Testis (tissue), 3 donors: ENCODE results near the gene OGFOD1. TPM values are rescaled to one million over a fixed set of nuclear protein-coding genes. Genes with fewer than 3 reads are reported as not detected.
A peak's percentile ranks its signal among the peaks of the same experiment; 100 is the strongest.

ENCODE experiments used
- DNase-seq: peaks from one replicate; pipeline ENCODE4 v3.0.0-alpha.2; 2019
- H3K27ac ChIP-seq, 2 donors: fragments of 200-600 bp; sonication (generic); one replicate each; pipeline ENCODE4 v1.5.1; 2019
- H3K27me3 ChIP-seq: fragments of 200-600 bp; sonication (generic); one replicate; pipeline ENCODE4 v1.5.1; 2019
- H3K36me3 ChIP-seq: fragments of 200-600 bp; sonication (generic); one replicate; pipeline ENCODE4 v1.5.1; 2017; ENCODE audit warnings: low read depth; ENCODE audit errors: missing control alignments
- H3K4me1 ChIP-seq: fragments of 200-600 bp; sonication (generic); one replicate; pipeline ENCODE4 v1.5.1; 2019
- H3K4me3 ChIP-seq, 2 donors: fragments of 200-600 bp; sonication (generic); one replicate each; pipeline ENCODE4 v1.5.1; 2017 to 2019
- H3K9me3 ChIP-seq: fragments of 200-600 bp; sonication (generic); one replicate; pipeline ENCODE4 v1.5.1; 2017
- CTCF ChIP-seq, 3 experiments: fragments of 450-650 bp in 2 of 3; fragments of 200-600 bp in 1 of 3; sonication (generic) in 1 of 3; IDR thresholded peaks; one replicate each; pipeline ENCODE4 v1.5.1; 2016 to 2019; ENCODE audit warnings: antibody characterized with exemption in 3 of 3, mild to moderate bottlenecking in 2 of 3, moderate library complexity in 1 of 3
- POLR2A ChIP-seq: fragments of 450-650 bp; IDR thresholded peaks from one replicate; pipeline ENCODE4 v1.6.1; 2017; ENCODE audit warnings: antibody characterized with exemption, mild to moderate bottlenecking, moderate library complexity
- WGBS, 2 donors: methylation state at CpG; one replicate each; pipeline ENCODE4 v1.1.5; 2018; 5-methylcytosine and 5-hydroxymethylcytosine counted together
- intact Hi-C: fragments of 100-400 bp; cut with DNase I; formaldehyde crosslinking; loops from one replicate; pipeline ENCODE4 v1.15.1; 2023; ENCODE audit warnings: low total_unique reads
- polyA plus RNA-seq: library from polyadenylated mRNA; stranded (reverse); fragments of 350-450 nt; fragmentation: Illumina TruSeq; extraction: RNeasy Lipid Tissue Mini Kit (QIAGEN cat#74804); gene quantifications from one replicate; pipeline ENCODE4 v1.2.3, GENCODE V29; 2014; ENCODE audit warnings: low read depth, low replicate concordance; ENCODE audit not compliant: insufficient read depth
- total RNA-seq, 2 donors: library from RNA; depleted of rRNA; stranded (reverse); fragments of >200 nt; gene quantifications; one replicate each; pipeline ENCODE4 v1.2.3, GENCODE V29; 2016

OGFOD1 gene
- total and polyA plus RNA-seq, 3 donors from 2014 or later, result 26.7 to 38.2 (median 34.5) TPM

- WGBS, 2 donors, result 0 to 1% methylated on average over 32 to 64 of the region's 65 CpGs
- Histone ChIP-seq H3K9me3 (no peaks in the 10 kb centered on the region), H3K4me3 (peak within 1 kb of the TSS; percentile 90 to 100), H3K27me3 (no peaks in the 10 kb centered on the region), H3K27ac (peak within 1 kb of the TSS; percentile 83 to 87), H3K36me3 (no peaks in the 10 kb centered on the region), H3K4me1 (peaks cover 18% of the 10 kb centered on the region)
- TF ChIP-seq POLR2A (no peak), CTCF (IDR thresholded peaks at IDR 0.05) (peak in 1 of 3 experiments; percentile 30)
- DNase-seq, result peak; percentile 89
- intact Hi-C loops, result loop anchor here (5.0 kb wide), 1 partner anchor 527 kb away; no protein-coding TSS in a partner anchor
These were observed 68.3 kb downstream of the OGFOD1 start, which contains the start of gene BBS2 for GRCh38 chr16:56519459-56520250. BBS2 (minus strand) TSS chr16:56520024; CDS start chr16:56519862, 162 bp downstream.

- H3K4me3 ChIP-seq, result peak overlapping the region; percentile 90 to 100
- no peak for DNase-seq
- TF ChIP-seq POLR2A (no peak), CTCF (IDR thresholded peaks at IDR 0.05) (no peak)
- intact Hi-C loops, result loop anchor here (5.0 kb wide), 1 partner anchor 528 kb away; no protein-coding TSS in a partner anchor
- no peaks in the 10 kb centered on the region for H3K27me3 ChIP-seq
- peak overlapping the region in 1 of 2 donors; percentile 83 for H3K27ac ChIP-seq
- 16 to 24% methylated on average over 4 of the region's 4 CpGs for WGBS, 2 donors
- no peaks in the 10 kb centered on the region for H3K36me3 ChIP-seq
- no peaks in the 10 kb centered on the region for H3K9me3 ChIP-seq
- H3K4me1 ChIP-seq, result peaks cover 18% of the 10 kb centered on the region
These were observed 68.9 kb downstream of the OGFOD1 start for GRCh38 chr16:56520251-56520577.

- 82 to 90% methylated on average over 9 of the region's 9 CpGs for WGBS, 2 donors
- no peak overlapping the region for H3K27ac ChIP-seq
- no peak overlapping the region for H3K4me3 ChIP-seq
- H3K9me3 ChIP-seq, result no peaks in the 10 kb centered on the region
- H3K4me1 ChIP-seq, result no peaks in the 10 kb centered on the region
- intact Hi-C loops, result no loop called here
- no peaks in the 10 kb centered on the region for H3K36me3 ChIP-seq
- TF ChIP-seq CTCF (IDR thresholded peaks at IDR 0.05) (no peak), POLR2A (no peak)
- no peak for DNase-seq
- H3K27me3 ChIP-seq, result no peaks in the 10 kb centered on the region
These were observed 73.9 kb downstream of the OGFOD1 start for GRCh38 chr16:56525236-56525635.

Other genes with a start within 250 kb of the OGFOD1 start
- gene AMFR, start 26.0 kb upstream of the OGFOD1 start, total RNA-seq, result 100 to 1,000 TPM; 287 to 337 TPM
- gene AMFR, start 26.0 kb upstream of the OGFOD1 start, polyA plus RNA-seq, result 258 TPM
- gene NUDT21, start 222 bp upstream of the OGFOD1 start, total RNA-seq, result 10 to 100 TPM; 67.7 to 75.3 TPM
- gene NUDT21, start 222 bp upstream of the OGFOD1 start, polyA plus RNA-seq, result 224 TPM
- gene BBS2, start 68.5 kb downstream of the OGFOD1 start, total RNA-seq, result 10 to 100 TPM; 70.3 to 83.6 TPM
- 79.8 TPM for gene BBS2, start 68.5 kb downstream of the OGFOD1 start, polyA plus RNA-seq
- not detected for gene MT4, start 113.5 kb downstream of the OGFOD1 start, total RNA-seq
- 2.3 TPM for gene MT4, start 113.5 kb downstream of the OGFOD1 start, polyA plus RNA-seq
- 1 to 10 TPM in 1 of 2 donors, not detected in 1; 4.6 TPM for gene MT3, start 138.0 kb downstream of the OGFOD1 start, total RNA-seq
- gene MT3, start 138.0 kb downstream of the OGFOD1 start, polyA plus RNA-seq, result 12.0 TPM
- gene MT2A, start 157.0 kb downstream of the OGFOD1 start, total RNA-seq, result 10 to 100 TPM; 20.1 to 30.7 TPM
- 77.1 TPM for gene MT2A, start 157.0 kb downstream of the OGFOD1 start, polyA plus RNA-seq
- 10 to 100 TPM; 10.5 to 55.4 TPM for gene MT1E, start 174.2 kb downstream of the OGFOD1 start, total RNA-seq
- 22.4 TPM for gene MT1E, start 174.2 kb downstream of the OGFOD1 start, polyA plus RNA-seq
- gene MT1M, start 181.1 kb downstream of the OGFOD1 start, total RNA-seq, result 1 to 10 TPM; 2.2 to 3.7 TPM
- 2.6 TPM for gene MT1M, start 181.1 kb downstream of the OGFOD1 start, polyA plus RNA-seq
- gene MT1A, start 187.1 kb downstream of the OGFOD1 start, total RNA-seq, result 10 to 100 TPM in 1 of 2 donors, not detected in 1; 10.6 TPM
- not detected for gene MT1A, start 187.1 kb downstream of the OGFOD1 start, polyA plus RNA-seq
- gene MT1B, start 200.3 kb downstream of the OGFOD1 start, total RNA-seq, result not detected
- not detected for gene MT1B, start 200.3 kb downstream of the OGFOD1 start, polyA plus RNA-seq
- gene MT1F, start 206.4 kb downstream of the OGFOD1 start, total RNA-seq, result 1 to 10 TPM; 3.6 to 8.1 TPM
- gene MT1F, start 206.4 kb downstream of the OGFOD1 start, polyA plus RNA-seq, result 15.4 TPM
- gene MT1G, start 216.5 kb downstream of the OGFOD1 start, total RNA-seq, result 10 to 100 TPM in 1 of 2 donors, 1 to 10 TPM in 1; 2.1 to 11.5 TPM
- gene MT1G, start 216.5 kb downstream of the OGFOD1 start, polyA plus RNA-seq, result 14.7 TPM
- not detected for gene MT1H, start 218.3 kb downstream of the OGFOD1 start, total RNA-seq
- gene MT1H, start 218.3 kb downstream of the OGFOD1 start, polyA plus RNA-seq, result not detected
- gene MT1X, start 230.9 kb downstream of the OGFOD1 start, total RNA-seq, result 100 to 1,000 TPM in 1 of 2 donors, 10 to 100 TPM in 1; 77.0 to 180 TPM
- 51.7 TPM for gene MT1X, start 230.9 kb downstream of the OGFOD1 start, polyA plus RNA-seq